HG03342 (cell line): ENCODE results near the gene GRM8.

ENCODE experiments used
- ATAC-seq: cut with Tn5 transposase; IDR thresholded peaks from one replicate; pipeline ENCODE4 v1.9.1; 2021; ENCODE audit warnings: mild to moderate bottlenecking, moderate library complexity; ENCODE audit not compliant: unreplicated experiment

Gene GRM8

DNA sequence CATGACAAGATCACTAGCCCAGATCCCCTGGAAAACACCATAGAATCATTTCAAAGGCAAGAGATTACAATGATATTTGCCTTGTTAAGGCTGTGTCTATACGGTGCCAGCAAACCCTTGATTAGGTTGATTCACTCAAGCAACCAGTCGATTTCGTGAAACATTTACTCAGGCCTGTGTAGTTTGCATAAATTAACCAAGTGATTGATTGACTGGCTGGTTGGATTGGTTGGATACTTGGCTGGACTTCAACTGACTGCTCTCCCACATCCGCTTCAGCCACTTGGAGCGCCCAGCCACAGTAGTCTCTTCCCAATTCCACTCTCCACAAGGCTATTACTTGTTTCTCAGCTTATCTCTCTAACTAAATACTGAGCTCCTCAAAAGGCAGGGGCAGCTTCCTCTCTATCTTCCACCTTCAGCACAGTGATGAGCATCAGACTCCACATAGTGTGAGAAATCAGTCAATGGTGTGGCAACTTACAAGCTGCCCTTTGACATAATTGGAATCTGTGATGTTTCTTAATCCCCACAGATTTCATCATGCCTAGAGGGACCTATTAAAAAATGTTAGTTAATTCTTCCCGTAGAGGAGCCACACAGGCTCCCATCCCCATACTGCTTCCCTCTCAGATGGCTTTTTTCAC lies 217.4 kb downstream of the GRM8 start:
- ATAC-seq: no peak

DNA sequence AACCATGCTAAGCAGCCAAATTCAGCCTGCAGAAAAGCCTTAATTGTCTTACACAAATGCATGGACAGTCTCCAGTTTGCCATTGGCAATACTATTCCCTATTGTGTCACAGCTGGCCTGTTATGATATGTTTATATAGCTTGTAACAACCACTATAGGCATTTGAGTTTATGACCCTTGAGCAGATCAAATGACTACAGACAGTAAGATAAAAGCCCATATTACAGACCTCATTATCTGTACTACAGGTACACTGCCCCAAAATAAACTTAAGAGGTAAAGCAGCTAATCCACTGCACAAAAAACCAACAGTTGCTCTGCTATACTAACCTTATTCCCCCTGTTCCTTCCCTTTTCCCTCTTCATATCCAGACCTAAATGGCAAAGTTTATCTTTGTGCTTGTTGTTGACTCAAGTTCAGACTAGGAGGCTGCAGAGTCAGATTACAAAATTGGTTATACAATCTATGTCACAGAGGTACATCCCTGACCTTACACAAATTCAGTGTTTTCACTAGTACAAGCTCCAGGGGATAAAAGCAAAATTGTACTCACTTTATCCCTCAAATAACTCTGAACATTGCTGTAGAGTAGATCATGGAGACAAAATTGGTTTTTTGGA lies 218.4 kb downstream of the GRM8 start:
- no peak for ATAC-seq

DNA sequence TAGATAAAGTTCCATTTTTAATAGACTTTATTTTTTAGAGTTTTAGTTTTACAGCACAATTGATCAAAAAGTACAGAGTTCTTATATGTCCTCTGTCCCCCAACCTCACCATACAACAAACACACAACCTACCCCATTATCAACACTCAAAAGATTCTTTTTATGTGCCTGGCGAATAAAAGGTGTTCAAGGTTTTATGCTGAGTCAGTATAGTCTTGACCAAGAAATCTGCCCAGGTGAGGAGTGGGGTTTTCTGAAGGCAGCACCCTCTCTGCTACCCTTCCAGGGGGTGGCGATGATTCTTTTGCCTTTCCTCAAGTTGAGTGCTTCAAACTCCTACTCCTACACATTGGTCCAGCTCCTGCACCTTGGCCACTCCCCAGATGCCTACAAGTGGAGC lies 222.9 kb downstream of the GRM8 start:
- ATAC-seq: no peak

- ATAC-seq: no peak
Measured at GRCh38 chr7:127021857-127022256, 230.9 kb downstream of the GRM8 start.

DNA sequence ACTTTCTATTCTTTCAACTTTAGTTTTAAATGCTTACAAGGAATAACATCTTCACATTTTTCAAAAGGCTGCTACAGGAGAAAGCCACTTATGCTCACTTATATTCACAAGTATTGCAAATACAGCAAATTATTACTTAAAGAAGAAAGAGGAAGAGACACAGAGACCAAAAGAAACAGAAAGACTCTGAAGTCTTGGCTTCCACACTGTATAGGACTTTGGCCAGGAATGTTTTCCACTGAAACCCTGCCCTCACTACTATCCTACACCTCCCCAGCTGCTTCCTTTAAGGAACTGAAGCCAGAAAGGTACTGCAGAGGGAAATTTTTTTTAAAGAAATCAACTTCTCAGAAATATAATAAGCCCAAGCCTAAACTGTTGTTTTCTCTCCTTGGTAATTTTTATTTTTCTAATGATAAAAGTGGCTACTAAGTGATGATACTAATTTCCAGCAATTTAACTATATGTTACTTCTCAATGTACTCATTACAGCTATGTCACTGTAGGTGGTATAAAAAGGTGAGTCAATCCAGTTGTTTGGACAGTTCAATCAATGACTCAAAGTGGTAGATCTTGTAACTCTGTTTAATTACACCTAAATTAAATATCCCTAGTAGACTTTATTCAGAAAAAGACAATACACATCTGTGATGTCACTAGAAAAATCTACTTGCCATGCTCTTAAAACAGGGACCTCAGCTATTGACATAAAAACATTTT lies 231.6 kb downstream of the GRM8 start:
- ATAC-seq: no peak

DNA sequence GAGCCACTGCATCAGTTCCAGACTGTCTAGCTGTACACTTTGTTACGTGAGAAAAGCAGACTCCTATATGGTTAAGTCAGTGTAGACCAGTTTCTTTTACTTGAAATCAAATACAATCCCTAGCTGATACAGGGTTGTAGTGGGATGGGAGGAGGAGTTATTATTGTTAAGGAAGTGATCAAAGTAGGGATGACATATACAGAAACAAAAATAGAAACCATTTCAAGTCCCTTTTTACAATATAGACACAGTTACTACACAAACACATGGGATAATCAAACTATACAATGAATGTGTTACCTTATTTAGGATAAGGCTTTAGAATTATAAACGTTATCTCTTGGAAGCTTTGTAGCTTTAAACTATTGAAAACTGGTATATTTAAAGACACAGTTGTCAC lies 233.9 kb downstream of the GRM8 start:
- no peak for ATAC-seq

GRCh38 chr7:127017196-127017595 lies 235.5 kb downstream of the GRM8 start:
- ATAC-seq: no peak

- ATAC-seq: no peak
Measured at GRCh38 chr7:127000725-127001124, 252.0 kb downstream of the GRM8 start.

- ATAC-seq: no peak
Measured at GRCh38 chr7:126996659-126997058, 256.1 kb downstream of the GRM8 start.

DNA sequence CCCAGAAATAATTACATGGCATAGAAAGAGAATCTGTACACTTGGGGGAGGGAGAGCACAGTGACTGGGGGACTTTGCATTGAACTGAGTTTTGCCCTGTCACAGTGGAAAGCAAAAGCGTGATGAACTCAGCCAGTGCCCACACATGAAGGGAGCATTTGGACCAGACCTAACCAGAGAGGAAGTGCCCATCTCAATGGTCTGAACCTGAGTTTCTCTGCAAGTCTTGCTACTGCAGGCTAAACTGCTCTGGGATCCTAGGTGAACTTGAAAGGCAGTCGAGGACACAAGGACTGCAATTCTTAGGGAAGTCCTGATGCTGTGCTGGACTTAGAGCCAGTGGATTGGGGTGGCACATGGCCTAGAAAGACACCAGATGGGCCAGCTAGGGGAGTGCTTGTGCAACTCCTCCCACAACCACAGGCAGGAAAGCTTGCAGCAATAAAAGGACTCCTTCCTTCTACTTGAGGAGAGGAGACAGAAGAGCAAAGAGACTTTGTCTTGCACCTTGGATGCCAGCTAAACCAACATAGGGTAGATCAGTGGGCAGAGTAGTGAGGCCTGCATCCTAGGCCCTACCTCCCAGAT lies 259.0 kb downstream of the GRM8 start:
- no peak for ATAC-seq

- ATAC-seq: no peak
Measured at GRCh38 chr7:126988022-126988421, 264.7 kb downstream of the GRM8 start.

- ATAC-seq: no peak
Measured at GRCh38 chr7:126979722-126980121, 273.0 kb downstream of the GRM8 start.

GRCh38 chr7:126978865-126979264 lies 273.9 kb downstream of the GRM8 start:
- no peak for ATAC-seq

- no peak for ATAC-seq
Measured at GRCh38 chr7:126973066-126973465, 279.7 kb downstream of the GRM8 start.

DNA sequence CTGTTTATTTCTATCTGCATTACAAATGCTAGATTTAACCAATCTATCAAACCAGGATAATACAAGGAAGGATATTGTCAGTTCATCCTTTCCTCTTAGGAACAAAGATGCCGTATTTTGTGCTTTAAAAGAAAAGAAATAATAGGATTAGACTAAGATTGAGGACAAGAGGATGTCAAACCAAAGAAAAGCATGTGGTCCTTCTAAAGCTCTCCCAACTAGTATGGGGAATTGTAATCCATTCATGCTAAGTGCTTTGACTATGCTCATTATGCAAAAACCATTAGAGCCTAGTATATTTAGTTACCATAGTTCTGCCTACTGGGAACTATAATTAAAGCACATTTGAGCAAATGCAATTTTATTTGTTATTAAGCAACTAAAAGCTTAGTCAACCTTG lies 280.2 kb downstream of the GRM8 start:
- ATAC-seq: no peak

- ATAC-seq: no peak
Measured at GRCh38 chr7:126959649-126960048, 293.1 kb downstream of the GRM8 start.

DNA sequence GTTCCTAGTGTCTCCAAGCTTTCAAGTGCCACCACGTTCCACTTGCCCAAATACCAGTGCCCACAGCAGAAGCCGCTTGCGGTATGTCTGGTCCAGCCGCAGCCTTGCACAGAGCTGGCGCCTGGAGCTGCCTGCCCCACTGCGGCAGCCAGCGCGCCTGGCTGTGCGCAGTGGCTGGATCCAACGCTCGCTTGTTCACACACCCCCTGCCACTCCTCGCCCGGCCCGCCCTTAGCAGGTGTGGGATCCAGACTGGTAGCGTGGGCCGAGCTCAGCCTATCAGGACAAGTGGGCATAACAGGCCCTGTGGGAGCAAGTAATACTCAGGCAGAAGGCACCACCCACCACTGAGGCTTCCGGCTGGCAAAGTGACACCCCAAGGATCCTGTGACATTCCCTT lies 294.4 kb downstream of the GRM8 start:
- no peak for ATAC-seq

DNA sequence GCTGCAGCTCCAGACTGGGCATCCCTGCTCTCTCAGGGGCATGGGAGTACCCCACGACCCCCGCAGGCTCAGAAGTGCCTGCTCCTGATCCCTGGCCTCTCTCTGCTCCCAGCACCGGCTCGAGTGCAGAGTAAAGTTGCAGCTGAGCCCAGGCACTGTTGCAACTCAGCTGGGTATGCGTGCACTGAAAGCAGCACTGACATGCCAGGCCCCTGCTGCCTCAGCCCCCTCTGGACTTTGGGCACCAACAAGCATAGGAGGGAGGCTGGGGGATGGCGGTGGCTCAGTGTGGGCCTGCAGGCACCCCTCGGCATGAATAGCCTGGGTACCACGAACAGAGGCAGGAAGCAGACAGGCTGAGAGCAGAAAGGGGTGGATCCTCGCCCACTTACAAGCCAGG lies 295.3 kb downstream of the GRM8 start:
- ATAC-seq: no peak

DNA sequence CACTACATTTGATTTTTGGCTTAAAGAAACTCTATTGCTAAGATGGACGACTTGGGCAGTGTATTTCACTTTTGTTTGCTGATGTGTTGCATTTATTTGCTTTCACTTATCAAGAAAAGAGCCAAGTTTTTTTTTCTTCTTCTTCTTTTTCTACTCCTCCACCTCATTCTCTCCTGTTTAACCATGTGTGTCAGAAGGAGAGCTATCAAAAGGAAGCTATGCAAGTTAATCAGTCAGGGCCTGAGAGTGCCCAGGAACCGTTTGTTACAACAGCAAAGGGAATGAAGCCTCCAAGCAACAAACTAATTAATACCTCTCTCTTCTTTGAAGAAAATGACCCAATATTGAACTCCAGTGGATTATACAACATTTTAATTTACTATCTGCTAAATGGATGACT lies 299.3 kb downstream of the GRM8 start:
- ATAC-seq: no peak

- peak; percentile 76 for ATAC-seq
Measured at GRCh38 chr7:126948664-126949063, 304.1 kb downstream of the GRM8 start.

DNA sequence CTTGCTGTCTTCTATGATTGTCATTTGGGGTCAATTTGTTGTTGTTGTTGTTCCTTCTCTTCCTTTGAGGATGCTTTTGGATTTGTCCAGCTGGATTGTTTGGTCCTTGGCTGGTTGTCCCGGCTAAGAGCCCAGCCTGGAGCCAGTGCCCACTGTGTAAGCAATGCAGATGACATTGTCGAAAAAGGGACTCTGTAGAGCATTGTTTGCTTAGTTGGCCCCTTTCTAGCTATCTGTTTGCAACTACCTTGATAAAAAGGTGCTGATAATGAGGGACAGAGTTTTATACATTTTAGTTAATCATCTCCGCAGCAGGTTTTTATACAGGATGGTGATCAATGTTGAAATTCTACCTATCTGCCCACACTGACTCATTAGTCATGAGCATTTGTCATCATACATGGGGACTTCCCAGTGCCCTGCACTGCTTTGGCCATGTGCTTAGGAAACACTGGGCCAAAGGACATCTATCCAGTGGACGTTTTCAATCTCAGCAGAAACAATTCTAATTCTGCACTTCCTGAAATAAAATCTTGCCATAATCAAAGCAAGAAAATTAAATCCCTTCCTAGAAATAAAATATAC lies 311.9 kb downstream of the GRM8 start:
- ATAC-seq: no peak

GRCh38 chr7:126937171-126937570 lies 315.6 kb downstream of the GRM8 start:
- no peak for ATAC-seq
